Fibroblast of lung (primary cell): Measurements from ENCODE around the gene SORBS1. TPM values are rescaled to one million over a fixed set of nuclear protein-coding genes. Genes with fewer than 3 reads are reported as not detected.

Experiments
- DNase-seq, 2 donors: peaks; one replicate each; pipeline versions ENCODE4 v3.0.0 to v3.0.0-alpha.2; 2010; ENCODE audit warnings: low read depth in 2 of 2
- H2AFZ ChIP-seq: 2 replicates; pipeline ENCODE4 v1.5.1; 2012; ENCODE audit warnings: low read length, control low read depth, inconsistent platforms
- H3K27ac ChIP-seq: 2 replicates; pipeline ENCODE4 v1.5.1; 2011; ENCODE audit warnings: low read length, control low read depth; ENCODE audit not compliant: insufficient read depth
- H3K27me3 ChIP-seq: 2 replicates; pipeline ENCODE4 v1.5.1; 2011; ENCODE audit warnings: mild to moderate bottlenecking, low read length; ENCODE audit not compliant: control insufficient read depth, insufficient read depth
- H3K36me3 ChIP-seq: 2 replicates; pipeline ENCODE4 v1.5.1; 2011; ENCODE audit warnings: low read length; ENCODE audit not compliant: control insufficient read depth, insufficient read depth
- H3K4me1 ChIP-seq: 2 replicates; pipeline ENCODE4 v1.5.1; 2011; ENCODE audit warnings: low read length; ENCODE audit not compliant: control insufficient read depth, insufficient read depth; ENCODE audit errors: extremely low read depth
- H3K4me2 ChIP-seq: 2 replicates; pipeline ENCODE4 v1.5.1; 2011; ENCODE audit warnings: low read length, control low read depth; ENCODE audit not compliant: insufficient read depth; ENCODE audit errors: extremely low read depth
- H3K4me3 ChIP-seq, 4 experiments: fragments of 200-600 bp in 1 of 4; sonication (generic) in 1 of 4; replicated peaks in 1 of 4; 2 replicates each; pipeline ENCODE4 v1.5.1; 2011 to 2016; ENCODE audit warnings: low read length in 4 of 4, low read depth in 3 of 4, mild to moderate bottlenecking in 3 of 4, control low read depth in 2 of 4, inconsistent platforms in 1 of 4, mixed read lengths in 1 of 4; ENCODE audit not compliant: insufficient read depth in 1 of 4; ENCODE audit errors: control extremely low read depth in 1 of 4
- H3K79me2 ChIP-seq: 2 replicates; pipeline ENCODE4 v1.5.1; 2012; ENCODE audit warnings: mild to moderate bottlenecking, low read length, inconsistent platforms; ENCODE audit not compliant: control insufficient read depth, insufficient read depth
- H3K9ac ChIP-seq: 2 replicates; pipeline ENCODE4 v1.5.1; 2011; ENCODE audit warnings: mild to moderate bottlenecking, low read length, control low read depth; ENCODE audit not compliant: insufficient read depth
- H3K9me3 ChIP-seq: 2 replicates; pipeline ENCODE4 v1.5.1; 2012; ENCODE audit warnings: low read depth, low read length; ENCODE audit not compliant: control insufficient read depth, insufficient read depth
- H4K20me1 ChIP-seq: 2 replicates; pipeline ENCODE4 v1.5.1; 2011; ENCODE audit warnings: low read length; ENCODE audit not compliant: control insufficient read depth, insufficient read depth; ENCODE audit errors: extremely low read depth
- EZH2 ChIP-seq: IDR thresholded peaks from 2 replicates; pipeline ENCODE4 v1.5.1; 2012; ENCODE audit warnings: low read length, control low read depth, mild to moderate bottlenecking; ENCODE audit errors: missing control alignments
- polyA plus RNA-seq, 2 donors: library from polyadenylated mRNA; depleted of rRNA in 1 of 2; stranded (reverse) in 1 of 2; unstranded in 1 of 2; fragments of >200 nt; gene quantifications; 2 replicates each; pipeline ENCODE4 v1.2.1, GENCODE V29; 2011 to 2012; ENCODE audit warnings: missing spikeins in 1 of 2
- total RNA-seq: library from RNA; depleted of rRNA; stranded (reverse); fragments of >200 nt; gene quantifications from 2 replicates; pipeline ENCODE4 v1.2.1, GENCODE V29; 2014
- TF ChIP-seq, protein P1 (sequence below), 2 donors: IDR thresholded peaks in 1 of 2; conservative IDR thresholded peaks in 1 of 2; 1 replicate in 1 of 2; 2 replicates in 1 of 2; pipeline ENCODE4 v1.5.1; 2011 to 2012; ENCODE audit warnings: low read length in 2 of 2, control low read depth in 1 of 2, inconsistent platforms in 1 of 2, low read depth in 1 of 2, mild to moderate bottlenecking in 1 of 2

The SORBS1 gene
- total and polyA plus RNA-seq, 2 donors (not counting 1 experiment from before 2014, with no cell fraction given), result 0.33 to 0.50 TPM

GRCh38 chr10:95561864-95562177, 650 bp upstream of the SORBS1 start:
- Histone ChIP-seq H4K20me1 (no peaks in the 10 kb centered on the region), H3K36me3 (no peaks in the 10 kb centered on the region), H3K9ac (no peak overlapping the region), H3K79me2 (no peaks in the 10 kb centered on the region), H2AFZ (no peak overlapping the region), H3K27me3 (peaks cover 8% of the 10 kb centered on the region), H3K27ac (no peak overlapping the region), H3K4me2 (peak overlapping the region; percentile 46), H3K9me3 (no peaks in the 10 kb centered on the region), H3K4me1 (peaks cover 2% of the 10 kb centered on the region), H3K4me3 (peak overlapping the region in 1 of 4 experiments; percentile 38)
- no peak for DNase-seq
- no peak for TF ChIP-seq EZH2
- TF ChIP-seq, protein P1, sequence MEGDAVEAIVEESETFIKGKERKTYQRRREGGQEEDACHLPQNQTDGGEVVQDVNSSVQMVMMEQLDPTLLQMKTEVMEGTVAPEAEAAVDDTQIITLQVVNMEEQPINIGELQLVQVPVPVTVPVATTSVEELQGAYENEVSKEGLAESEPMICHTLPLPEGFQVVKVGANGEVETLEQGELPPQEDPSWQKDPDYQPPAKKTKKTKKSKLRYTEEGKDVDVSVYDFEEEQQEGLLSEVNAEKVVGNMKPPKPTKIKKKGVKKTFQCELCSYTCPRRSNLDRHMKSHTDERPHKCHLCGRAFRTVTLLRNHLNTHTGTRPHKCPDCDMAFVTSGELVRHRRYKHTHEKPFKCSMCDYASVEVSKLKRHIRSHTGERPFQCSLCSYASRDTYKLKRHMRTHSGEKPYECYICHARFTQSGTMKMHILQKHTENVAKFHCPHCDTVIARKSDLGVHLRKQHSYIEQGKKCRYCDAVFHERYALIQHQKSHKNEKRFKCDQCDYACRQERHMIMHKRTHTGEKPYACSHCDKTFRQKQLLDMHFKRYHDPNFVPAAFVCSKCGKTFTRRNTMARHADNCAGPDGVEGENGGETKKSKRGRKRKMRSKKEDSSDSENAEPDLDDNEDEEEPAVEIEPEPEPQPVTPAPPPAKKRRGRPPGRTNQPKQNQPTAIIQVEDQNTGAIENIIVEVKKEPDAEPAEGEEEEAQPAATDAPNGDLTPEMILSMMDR (conservative IDR thresholded peaks at IDR 0.05 in 1 of 2, IDR thresholded peaks at IDR 0.05 in 1 of 2; ENCODE audit: low read depth in 1 of 2, low read length in 2 of 2), result no peak

GRCh38 chr10:95560278-95561176, 644 bp downstream of the SORBS1 start:
- Histone ChIP-seq H3K27me3 (peaks cover 8% of the 10 kb centered on the region), H3K4me1 (peaks cover 2% of the 10 kb centered on the region), H2AFZ (peak overlapping the region; percentile 77), H3K36me3 (no peaks in the 10 kb centered on the region), H3K27ac (no peak overlapping the region), H4K20me1 (no peaks in the 10 kb centered on the region), H3K9ac (no peak overlapping the region), H3K4me2 (peak overlapping the region; percentile 96), H3K79me2 (no peaks in the 10 kb centered on the region), H3K4me3 (peak overlapping the region; percentile 61 to 77 (median 73)), H3K9me3 (no peaks in the 10 kb centered on the region)
- DNase-seq, result peak; percentile 22 to 60
- peak; percentile 66 for TF ChIP-seq EZH2
- TF ChIP-seq, protein P1 (conservative IDR thresholded peaks at IDR 0.05 in 1 of 2, IDR thresholded peaks at IDR 0.05 in 1 of 2; ENCODE audit: low read depth in 1 of 2, low read length in 2 of 2), result no peak

- H3K4me3 ChIP-seq, result peak overlapping the region; percentile 61 to 77 (median 73)
- TF ChIP-seq, protein P1 (conservative IDR thresholded peaks at IDR 0.05 in 1 of 2, IDR thresholded peaks at IDR 0.05 in 1 of 2; ENCODE audit: low read depth in 1 of 2, low read length in 2 of 2), result no peak
- TF ChIP-seq EZH2, result no peak
- no peak overlapping the region for H2AFZ ChIP-seq
- no peaks in the 10 kb centered on the region for H3K36me3 ChIP-seq
- peak overlapping the region; percentile 96 for H3K4me2 ChIP-seq
- H3K9me3 ChIP-seq, result no peaks in the 10 kb centered on the region
- H3K4me1 ChIP-seq, result peaks cover 2% of the 10 kb centered on the region
- peaks cover 8% of the 10 kb centered on the region for H3K27me3 ChIP-seq
- no peak overlapping the region for H3K9ac ChIP-seq
- DNase-seq, result no peak
- no peak overlapping the region for H3K27ac ChIP-seq
- no peaks in the 10 kb centered on the region for H3K79me2 ChIP-seq
- H4K20me1 ChIP-seq, result no peaks in the 10 kb centered on the region
These were observed 1.3 kb downstream of the SORBS1 start for GRCh38 chr10:95559896-95560277.
